H9 (cell line): ENCODE measurements around the gene ADAD2. TPM values are rescaled to one million over a fixed set of nuclear protein-coding genes. Genes with fewer than 3 reads are reported as not detected.

ENCODE experiments used
- DNase-seq: peaks from one replicate; pipeline ENCODE4 v3.0.0-alpha.2; 2017
- H2AFZ ChIP-seq: one replicate; pipeline ENCODE4 v1.6.1; 2013; ENCODE audit warnings: mild to moderate bottlenecking, low read length, control low read depth, moderate library complexity
- H2AK5ac ChIP-seq: 2 replicates; pipeline ENCODE4 v1.6.1; 2013; ENCODE audit warnings: low read length, control low read depth, mixed read lengths; ENCODE audit not compliant: insufficient read length
- H2BK120ac ChIP-seq: one replicate; pipeline ENCODE4 v1.6.1; 2013; ENCODE audit warnings: low read depth, mild to moderate bottlenecking, low read length, control low read depth, inconsistent platforms; ENCODE audit not compliant: poor library complexity, severe bottlenecking
- H2BK12ac ChIP-seq: 2 replicates; pipeline ENCODE4 v1.6.1; 2013; ENCODE audit warnings: low read length, control low read depth, mixed read lengths, low read depth; ENCODE audit not compliant: insufficient read length
- H2BK15ac ChIP-seq: 2 replicates; pipeline ENCODE4 v1.6.1; 2013; ENCODE audit warnings: low read depth, low read length, control low read depth
- H2BK20ac ChIP-seq: one replicate; pipeline ENCODE4 v1.6.1; 2013; ENCODE audit warnings: low read depth, mild to moderate bottlenecking, low read length, control low read depth, inconsistent platforms; ENCODE audit not compliant: poor library complexity, severe bottlenecking
- H2BK5ac ChIP-seq: 2 replicates; pipeline ENCODE4 v1.6.1; 2013; ENCODE audit warnings: low read length, control low read depth, mixed read lengths; ENCODE audit not compliant: insufficient read length
- H3K14ac ChIP-seq: 2 replicates; pipeline ENCODE4 v1.6.1; 2013; ENCODE audit warnings: low read length, control low read depth; ENCODE audit not compliant: insufficient read depth
- H3K18ac ChIP-seq: 2 replicates; pipeline ENCODE4 v1.6.1; 2013; ENCODE audit warnings: low read depth, mild to moderate bottlenecking, mixed read lengths, low read length, control low read depth; ENCODE audit not compliant: insufficient read length
- H3K23ac ChIP-seq: 2 replicates; pipeline ENCODE4 v1.6.1; 2013; ENCODE audit warnings: low read length, control low read depth, mixed read lengths, low read depth; ENCODE audit not compliant: insufficient read length
- H3K23me2 ChIP-seq: 2 replicates; pipeline ENCODE4 v1.6.1; 2013; ENCODE audit warnings: low read depth, mild to moderate bottlenecking, mixed read lengths, low read length, control low read depth; ENCODE audit not compliant: insufficient read length, poor library complexity, severe bottlenecking
- H3K27ac ChIP-seq: 2 replicates; pipeline ENCODE4 v1.5.1; 2013; ENCODE audit warnings: low read length, control low read depth, mixed read lengths, low read depth; ENCODE audit not compliant: insufficient read length
- H3K27me3 ChIP-seq: 2 replicates; pipeline ENCODE4 v1.6.1; 2013; ENCODE audit warnings: low read length, control low read depth, inconsistent platforms; ENCODE audit not compliant: insufficient read depth
- H3K4ac ChIP-seq: 2 replicates; pipeline ENCODE4 v1.6.1; 2013; ENCODE audit warnings: low read depth, mild to moderate bottlenecking, control low read depth, inconsistent platforms, low read length, moderate library complexity
- H3K4me1 ChIP-seq: 2 replicates; pipeline ENCODE4 v1.6.1; 2013; ENCODE audit warnings: low read length, control low read depth, inconsistent platforms; ENCODE audit not compliant: insufficient read depth
- H3K4me2 ChIP-seq: 2 replicates; pipeline ENCODE4 v1.6.1; 2013; ENCODE audit warnings: low read length, control low read depth, mixed read lengths; ENCODE audit not compliant: insufficient read length, insufficient read depth
- H3K56ac ChIP-seq: 2 replicates; pipeline ENCODE4 v1.6.1; 2013; ENCODE audit warnings: low read depth, mild to moderate bottlenecking, mixed read lengths, low read length, control low read depth; ENCODE audit not compliant: insufficient read length
- H3K79me1 ChIP-seq: 2 replicates; pipeline ENCODE4 v1.6.1; 2013; ENCODE audit warnings: low read depth, mild to moderate bottlenecking, moderate library complexity, low read length, control low read depth, inconsistent platforms; ENCODE audit not compliant: insufficient read depth, poor library complexity, severe bottlenecking
- H3K79me2 ChIP-seq: 2 replicates; pipeline ENCODE4 v1.6.1; 2013; ENCODE audit warnings: low read length, control low read depth, inconsistent platforms; ENCODE audit not compliant: insufficient read depth
- H3K9ac ChIP-seq: 2 replicates; pipeline ENCODE4 v1.6.1; 2013; ENCODE audit warnings: low read length, control low read depth, mixed read lengths; ENCODE audit not compliant: insufficient read length; ENCODE audit errors: extremely low read depth
- H3K9me3 ChIP-seq: one replicate; pipeline ENCODE4 v1.6.1; 2013; ENCODE audit warnings: low read depth, low read length, inconsistent platforms; ENCODE audit not compliant: control insufficient read depth
- H3T11ph ChIP-seq: one replicate; pipeline ENCODE4 v1.6.1; 2013; ENCODE audit warnings: mild to moderate bottlenecking, low read length, control low read depth, inconsistent platforms
- H4K20me1 ChIP-seq: one replicate; pipeline ENCODE4 v1.6.1; 2013; ENCODE audit not compliant: control insufficient read depth, insufficient read length, insufficient read depth
- H4K5ac ChIP-seq: 2 replicates; pipeline ENCODE4 v1.6.1; 2013; ENCODE audit warnings: low read depth, mild to moderate bottlenecking, mixed read lengths, low read length, control low read depth; ENCODE audit not compliant: insufficient read length
- H4K8ac ChIP-seq: replicated peaks from 2 replicates; pipeline ENCODE4 v1.6.1; 2013; ENCODE audit warnings: low read length, control low read depth, mixed read lengths, low read depth; ENCODE audit not compliant: insufficient read length
- H4K91ac ChIP-seq: 2 replicates; pipeline ENCODE4 v1.6.1; 2013; ENCODE audit warnings: low read depth, mild to moderate bottlenecking, moderate library complexity, mixed read lengths, low read length, control low read depth; ENCODE audit not compliant: insufficient read length
- H3K27ac Mint-ChIP-seq, 3 experiments: 2 replicates in 2 of 3; 3 replicates in 1 of 3; pipeline ENCODE4 v1.8.0; 2020 to 2021; ENCODE audit warnings: mixed read lengths in 3 of 3, mild to moderate bottlenecking in 1 of 3, moderate library complexity in 1 of 3
- H3K27me3 Mint-ChIP-seq: 2 replicates; pipeline ENCODE4 v1.8.0; 2021; ENCODE audit warnings: low read depth, mild to moderate bottlenecking, moderate library complexity, mixed read lengths
- H3K36me3 Mint-ChIP-seq, 3 experiments: 2 replicates in 2 of 3; 3 replicates in 1 of 3; pipeline ENCODE4 v1.8.0; 2020 to 2021; ENCODE audit warnings: low read depth in 3 of 3, mixed read lengths in 3 of 3; ENCODE audit not compliant: insufficient read depth in 1 of 3
- H3K4me1 Mint-ChIP-seq, 2 experiments: 2 replicates each; pipeline ENCODE4 v1.8.0; 2020; ENCODE audit warnings: mixed read lengths in 2 of 2
- H3K4me3 Mint-ChIP-seq, 2 experiments: 2 replicates in 1 of 2; 3 replicates in 1 of 2; pipeline ENCODE4 v1.8.0; 2020 to 2021; ENCODE audit warnings: mild to moderate bottlenecking in 2 of 2, mixed read lengths in 2 of 2, moderate library complexity in 1 of 2
- H3K9me3 Mint-ChIP-seq, 2 experiments: 2 replicates in 1 of 2; 3 replicates in 1 of 2; pipeline ENCODE4 v1.8.0; 2020; ENCODE audit warnings: mild to moderate bottlenecking in 2 of 2, mixed read lengths in 2 of 2, moderate library complexity in 1 of 2
- WGBS: extraction: QIAGEN DNeasy Blood & Tissue Kit; methylation state at CpG from one replicate; pipeline ENCODE4 v1.1.7; 2013; ENCODE audit warnings: missing lambda C conversion rate, low lambda C conversion rate, mixed read lengths; ENCODE audit not compliant: insufficient read length; ENCODE audit errors: extremely low coverage; 5-methylcytosine and 5-hydroxymethylcytosine counted together
- total RNA-seq: library from RNA; stranded (reverse); gene quantifications from 2 replicates; pipeline ENCODE4 v1.2.1, GENCODE V29; 2021
- TF ChIP-seq, protein P1 (sequence below): fragments of 200-600 bp; sonication (generic); conservative IDR thresholded peaks from 3 replicates; pipeline ENCODE4 v1.8.0; 2021; ENCODE audit warnings: antibody characterized with exemption, mild to moderate bottlenecking

The ADAD2 gene
- total RNA-seq, 1 experiment from 2014 or later, result 1.0 TPM

DNA sequence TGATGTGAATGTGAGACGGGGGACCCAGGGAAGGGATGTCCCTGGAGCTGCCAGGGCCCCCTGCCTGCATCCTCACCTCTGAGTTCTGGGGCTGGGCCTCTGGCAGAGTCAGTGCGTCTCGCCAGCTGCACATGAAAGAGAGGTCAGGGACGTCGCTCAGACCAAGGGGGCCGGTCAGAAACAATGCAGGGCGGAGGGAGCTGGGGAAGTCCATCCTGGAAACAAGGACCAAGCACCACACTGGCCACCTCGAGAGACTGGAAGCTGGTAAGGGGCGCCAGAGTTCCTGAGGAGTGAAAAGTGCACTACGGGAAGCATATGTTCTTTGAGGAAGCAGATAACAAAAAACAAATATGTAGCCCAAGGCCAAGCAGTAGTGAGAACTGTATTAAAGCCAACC, 6.2 kb upstream of the ADAD2 start:
- Mint-ChIP-seq H3K36me3 (peaks cover 14 to 46% (median 46%) of the 10 kb centered on the region in 3 experiments; a peak in 6 of 7 replicates), H3K27ac (no peak overlapping the region; a peak in 1 of 7 replicates), H3K27me3 (peaks cover 2% of the 10 kb centered on the region; the same call in 1 of the 2 replicates), H3K4me1 (peaks cover 8 to 13% of the 10 kb centered on the region in 2 experiments), H3K9me3 (no peaks in the 10 kb centered on the region), H3K4me3 (peak overlapping the region; percentile 92 to 94)
- H3K9ac ChIP-seq, result no peak overlapping the region
- H3K27me3 ChIP-seq, result no peaks in the 10 kb centered on the region
- H2BK120ac ChIP-seq, result no peak overlapping the region
- TF ChIP-seq, protein P1, sequence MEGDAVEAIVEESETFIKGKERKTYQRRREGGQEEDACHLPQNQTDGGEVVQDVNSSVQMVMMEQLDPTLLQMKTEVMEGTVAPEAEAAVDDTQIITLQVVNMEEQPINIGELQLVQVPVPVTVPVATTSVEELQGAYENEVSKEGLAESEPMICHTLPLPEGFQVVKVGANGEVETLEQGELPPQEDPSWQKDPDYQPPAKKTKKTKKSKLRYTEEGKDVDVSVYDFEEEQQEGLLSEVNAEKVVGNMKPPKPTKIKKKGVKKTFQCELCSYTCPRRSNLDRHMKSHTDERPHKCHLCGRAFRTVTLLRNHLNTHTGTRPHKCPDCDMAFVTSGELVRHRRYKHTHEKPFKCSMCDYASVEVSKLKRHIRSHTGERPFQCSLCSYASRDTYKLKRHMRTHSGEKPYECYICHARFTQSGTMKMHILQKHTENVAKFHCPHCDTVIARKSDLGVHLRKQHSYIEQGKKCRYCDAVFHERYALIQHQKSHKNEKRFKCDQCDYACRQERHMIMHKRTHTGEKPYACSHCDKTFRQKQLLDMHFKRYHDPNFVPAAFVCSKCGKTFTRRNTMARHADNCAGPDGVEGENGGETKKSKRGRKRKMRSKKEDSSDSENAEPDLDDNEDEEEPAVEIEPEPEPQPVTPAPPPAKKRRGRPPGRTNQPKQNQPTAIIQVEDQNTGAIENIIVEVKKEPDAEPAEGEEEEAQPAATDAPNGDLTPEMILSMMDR, result no peak
- no peak for DNase-seq
- H2BK5ac ChIP-seq, result no peak overlapping the region
- no peaks in the 10 kb centered on the region for H4K20me1 ChIP-seq
- no peak overlapping the region for H3K18ac ChIP-seq
- no peak overlapping the region for H3K14ac ChIP-seq
- H4K5ac ChIP-seq, result no peak overlapping the region
- no peak overlapping the region for H2AK5ac ChIP-seq
- H3K4ac ChIP-seq, result no peak overlapping the region
- H3K9me3 ChIP-seq, result no peaks in the 10 kb centered on the region
- H2BK12ac ChIP-seq, result no peak overlapping the region
- H3K4me1 ChIP-seq, result no peaks in the 10 kb centered on the region
- no peak overlapping the region for H2BK15ac ChIP-seq
- no peak overlapping the region for H4K91ac ChIP-seq
- H3K23ac ChIP-seq, result no peak overlapping the region
- H2BK20ac ChIP-seq, result no peak overlapping the region
- H3K27ac ChIP-seq, result no peak overlapping the region
- H3K79me1 ChIP-seq, result peaks cover 6% of the 10 kb centered on the region
- no peak overlapping the region for H3K56ac ChIP-seq
- H4K8ac ChIP-seq, result no peak overlapping the region
- no peak overlapping the region for H3T11ph ChIP-seq
- H3K79me2 ChIP-seq, result peaks cover 9% of the 10 kb centered on the region; the same call in 1 of the 2 replicates
- H3K4me2 ChIP-seq, result no peak overlapping the region
- WGBS, result no CpG with 5 or more reads among the region's 10 CpGs
- peaks cover 6% of the 10 kb centered on the region for H3K23me2 ChIP-seq
- no peak overlapping the region for H2AFZ ChIP-seq
